Measurements from ENCODE around the gene TSPYL4. TPM values are rescaled to one million over a fixed set of nuclear protein-coding genes. Genes with fewer than 3 reads are reported as not detected.

Gene TSPYL4
- total RNA-seq, 2 experiments from 2014 or later: 7.8 to 8.0 TPM

DNA sequence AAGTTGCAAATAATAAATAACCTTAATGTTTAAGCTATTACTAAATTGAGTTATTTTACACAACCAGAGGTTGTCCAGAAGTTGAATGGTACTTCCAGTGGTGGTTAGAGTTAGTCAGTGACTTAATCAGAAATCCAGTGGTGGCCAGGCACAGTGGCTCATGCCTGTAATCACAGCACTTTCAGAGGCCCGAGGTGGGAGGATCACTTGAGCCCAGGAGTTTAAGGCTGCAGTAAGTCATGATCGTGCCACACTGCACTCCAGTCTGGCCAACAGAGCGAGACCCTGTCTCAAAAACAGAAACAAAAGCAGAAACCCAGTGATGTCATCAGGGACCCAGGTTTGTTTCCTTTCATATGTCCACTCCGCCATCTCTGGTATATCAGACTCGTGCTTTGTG lies 35.0 kb downstream of the TSPYL4 start:
- no peaks in the 10 kb centered on the region for H3K36me3 Mint-ChIP-seq (ENCODE audit: low read depth)
- no peak overlapping the region for H3K4me3 Mint-ChIP-seq
- DNase-seq: no peak
- no peaks in the 10 kb centered on the region for H3K9me3 Mint-ChIP-seq
- intact Hi-C loops (cut with micrococcal nuclease): loop anchor here (1.0 to 5.0 kb wide), 3 partner anchors 152 to 342 kb away; partner anchors contain the start of gene DSE
- no peak overlapping the region for H3K27ac Mint-ChIP-seq
- no peaks in the 10 kb centered on the region for H3K27me3 Mint-ChIP-seq (ENCODE audit: low read depth)
- CTCF ChIA-PET: interaction anchor here (0.6 to 2.8 kb wide), 6 partner anchors 17 to 136 kb away, joined by 3 to 18 read pairs (median 4); no protein-coding TSS in a partner anchor
- peaks cover 4% of the 10 kb centered on the region for H3K4me1 Mint-ChIP-seq (ENCODE audit: low read depth)

DNA sequence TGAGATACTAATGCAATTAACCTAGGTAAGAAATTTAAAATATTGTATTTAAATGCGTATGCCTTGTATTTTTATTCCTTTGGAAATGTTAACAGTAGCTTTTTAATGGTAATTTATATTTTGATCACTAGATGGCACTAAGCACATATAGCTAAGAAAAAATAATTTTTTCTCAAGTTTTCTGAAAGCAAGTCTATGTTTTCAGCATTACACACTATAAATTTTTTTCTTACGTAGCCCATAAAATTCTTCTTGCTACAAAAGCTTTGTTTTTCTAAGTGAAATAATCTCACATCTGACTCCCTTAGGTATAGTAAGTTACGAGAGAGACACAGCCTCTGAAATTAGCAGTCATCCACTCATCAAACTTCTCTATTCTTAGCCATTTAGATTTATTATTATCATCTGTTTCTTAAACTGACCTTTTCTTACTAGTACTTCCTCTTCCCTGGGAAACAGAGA lies 35.7 kb downstream of the TSPYL4 start:
- H3K36me3 Mint-ChIP-seq (ENCODE audit: low read depth): no peaks in the 10 kb centered on the region
- H3K9me3 Mint-ChIP-seq: no peaks in the 10 kb centered on the region
- CTCF ChIA-PET: interaction anchor here (0.6 to 2.8 kb wide), 12 partner anchors 10 to 577 kb away, joined by 3 to 18 read pairs (median 4); no protein-coding TSS in a partner anchor
- intact Hi-C loops (cut with micrococcal nuclease): loop anchor here (1.0 to 5.0 kb wide), 3 partner anchors 153 to 343 kb away; partner anchors contain the start of gene DSE
- H3K4me3 Mint-ChIP-seq: no peak overlapping the region
- no peak overlapping the region for H3K27ac Mint-ChIP-seq
- no peaks in the 10 kb centered on the region for H3K27me3 Mint-ChIP-seq (ENCODE audit: low read depth)
- H3K4me1 Mint-ChIP-seq (ENCODE audit: low read depth): peaks cover 4% of the 10 kb centered on the region
- DNase-seq: no peak

DNA sequence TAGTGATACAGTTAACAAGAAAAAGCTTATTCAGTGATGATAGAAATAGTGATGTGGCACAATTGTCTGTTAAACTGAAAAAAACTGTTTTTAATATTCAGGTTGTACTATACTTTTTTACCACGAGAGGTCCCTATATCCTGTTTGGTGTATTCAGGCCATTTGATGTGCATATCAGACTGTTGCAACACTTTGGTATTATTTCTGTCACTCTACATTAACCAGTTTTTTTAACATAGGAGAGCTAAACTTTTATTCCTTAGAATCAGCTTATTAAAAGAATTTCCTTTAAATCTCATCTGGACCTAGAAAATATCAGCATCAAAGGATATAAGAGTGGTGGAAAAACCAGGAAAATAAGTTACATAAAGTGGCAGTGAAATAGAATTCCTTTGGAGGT lies 36.8 kb downstream of the TSPYL4 start:
- Mint-ChIP-seq H3K27me3 (ENCODE audit: low read depth) (no peaks in the 10 kb centered on the region), H3K36me3 (ENCODE audit: low read depth) (no peaks in the 10 kb centered on the region), H3K4me1 (ENCODE audit: low read depth) (peaks cover 4% of the 10 kb centered on the region), H3K4me3 (no peak overlapping the region), H3K9me3 (no peaks in the 10 kb centered on the region), H3K27ac (no peak overlapping the region)
- intact Hi-C loops (cut with micrococcal nuclease): loop anchor here (1.0 to 5.0 kb wide), 6 partner anchors 37 to 315 kb away; partner anchors contain the start of genes TSPYL1 and TSPYL4
- CTCF ChIA-PET: interaction anchor here (0.6 to 2.8 kb wide), 15 partner anchors 9 to 1262 kb away, joined by 3 to 18 read pairs (median 4); partner anchors contain the start of gene TSPYL1
- DNase-seq: no peak

DNA sequence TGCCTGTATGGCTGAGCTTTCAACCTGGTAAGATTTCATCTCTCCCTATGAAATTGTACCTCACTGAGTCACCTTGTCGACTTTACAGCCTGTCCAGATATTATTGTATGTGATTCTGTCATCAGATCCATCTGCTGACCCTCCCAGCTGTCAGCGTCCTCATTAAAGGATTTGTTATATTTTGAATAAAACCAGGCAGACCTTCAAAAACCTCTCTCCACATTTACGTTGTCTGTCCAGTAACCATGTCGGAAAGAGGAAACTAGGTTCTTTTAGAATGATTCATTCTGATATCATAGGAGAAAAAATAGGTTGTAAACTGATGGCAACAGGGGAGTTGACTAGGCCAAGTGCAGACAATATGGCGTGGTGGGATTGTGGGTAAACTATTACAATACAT lies 38.5 kb downstream of the TSPYL4 start:
- H3K4me3 Mint-ChIP-seq: no peak overlapping the region
- no peaks in the 10 kb centered on the region for H3K9me3 Mint-ChIP-seq
- H3K4me1 Mint-ChIP-seq (ENCODE audit: low read depth): peaks cover 4% of the 10 kb centered on the region
- intact Hi-C loops (cut with micrococcal nuclease): loop anchor here (5.0 kb wide), 1 partner anchor 227 kb away; no protein-coding TSS in a partner anchor
- H3K36me3 Mint-ChIP-seq (ENCODE audit: low read depth): no peaks in the 10 kb centered on the region
- H3K27me3 Mint-ChIP-seq (ENCODE audit: low read depth): no peaks in the 10 kb centered on the region
- no peak for DNase-seq
- no peak overlapping the region for H3K27ac Mint-ChIP-seq
- CTCF ChIA-PET: interaction anchor here (0.9 to 1.2 kb wide), 2 partner anchors 10 to 747 kb away, joined by 3 read pairs; no protein-coding TSS in a partner anchor

DNA sequence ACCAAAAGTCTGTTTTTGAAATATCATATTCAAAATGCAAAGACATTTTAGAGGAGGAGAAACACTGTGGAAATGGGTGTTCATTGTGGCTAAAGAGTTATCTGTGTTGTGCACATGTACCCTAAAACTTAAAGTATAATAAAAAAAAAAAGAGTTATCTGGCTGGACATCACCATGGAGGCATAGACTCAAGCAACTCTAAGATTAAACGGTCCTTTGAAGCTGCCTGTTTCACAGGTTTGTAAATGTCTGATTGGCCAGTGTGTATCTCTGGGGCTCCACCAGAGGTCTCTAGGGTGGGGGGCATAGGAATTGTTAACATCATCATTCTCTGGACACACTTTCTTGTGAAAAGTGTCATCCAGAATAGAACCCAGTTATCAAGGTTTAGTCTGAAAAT lies 39.2 kb downstream of the TSPYL4 start:
- DNase-seq: no peak
- H3K27me3 Mint-ChIP-seq (ENCODE audit: low read depth): no peaks in the 10 kb centered on the region
- CTCF ChIA-PET: interaction anchor here (0.9 to 1.2 kb wide), 2 partner anchors 9 to 748 kb away, joined by 3 read pairs; no protein-coding TSS in a partner anchor
- no peak overlapping the region for H3K4me3 Mint-ChIP-seq
- H3K9me3 Mint-ChIP-seq: no peaks in the 10 kb centered on the region
- no peak overlapping the region for H3K27ac Mint-ChIP-seq
- intact Hi-C loops (cut with micrococcal nuclease): loop anchor here (5.0 kb wide), 1 partner anchor 228 kb away; no protein-coding TSS in a partner anchor
- H3K36me3 Mint-ChIP-seq (ENCODE audit: low read depth): no peaks in the 10 kb centered on the region
- H3K4me1 Mint-ChIP-seq (ENCODE audit: low read depth): peaks cover 4% of the 10 kb centered on the region

DNA sequence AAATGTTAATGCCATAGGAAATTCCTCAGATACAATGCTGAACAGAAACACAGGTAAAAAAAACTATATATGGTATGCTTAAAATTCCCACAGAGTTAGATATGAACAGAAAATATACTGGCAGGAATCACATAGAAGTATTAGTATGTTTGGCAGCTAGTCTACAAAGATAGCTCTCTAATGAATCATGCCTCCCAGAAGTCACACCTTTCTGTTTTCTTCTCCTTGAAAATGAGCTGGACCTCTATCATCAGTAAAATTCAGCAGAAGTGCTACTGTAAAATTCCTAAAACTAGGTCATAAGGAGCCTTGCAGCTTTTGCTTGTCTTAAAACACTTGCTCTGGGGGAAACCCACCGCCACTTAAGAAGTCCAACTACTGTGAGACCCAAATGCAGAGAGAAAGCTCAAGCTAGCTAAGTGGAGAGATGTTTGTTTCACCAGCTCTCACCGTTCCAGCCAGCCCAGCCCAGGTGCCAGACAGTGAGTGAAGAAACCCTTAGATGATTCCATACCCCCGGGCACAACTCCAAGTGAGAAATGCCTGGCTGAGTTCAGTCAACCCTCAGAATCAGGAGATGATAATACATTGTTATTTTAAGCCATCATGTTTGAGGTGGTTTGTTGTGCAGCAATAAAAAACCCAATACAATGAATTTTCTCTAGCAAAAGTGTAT lies 43.0 kb downstream of the TSPYL4 start:
- Mint-ChIP-seq H3K27ac (no peak overlapping the region), H3K9me3 (no peaks in the 10 kb centered on the region), H3K36me3 (ENCODE audit: low read depth) (no peaks in the 10 kb centered on the region), H3K27me3 (ENCODE audit: low read depth) (no peaks in the 10 kb centered on the region), H3K4me1 (ENCODE audit: low read depth) (no peaks in the 10 kb centered on the region), H3K4me3 (no peak overlapping the region)
- intact Hi-C loops (cut with micrococcal nuclease): no loop called here
- no peak for DNase-seq
- CTCF ChIA-PET: interaction anchor here (0.6 kb wide), 2 partner anchors 21 to 26 kb away, joined by 3 to 4 read pairs; no protein-coding TSS in a partner anchor

DNA sequence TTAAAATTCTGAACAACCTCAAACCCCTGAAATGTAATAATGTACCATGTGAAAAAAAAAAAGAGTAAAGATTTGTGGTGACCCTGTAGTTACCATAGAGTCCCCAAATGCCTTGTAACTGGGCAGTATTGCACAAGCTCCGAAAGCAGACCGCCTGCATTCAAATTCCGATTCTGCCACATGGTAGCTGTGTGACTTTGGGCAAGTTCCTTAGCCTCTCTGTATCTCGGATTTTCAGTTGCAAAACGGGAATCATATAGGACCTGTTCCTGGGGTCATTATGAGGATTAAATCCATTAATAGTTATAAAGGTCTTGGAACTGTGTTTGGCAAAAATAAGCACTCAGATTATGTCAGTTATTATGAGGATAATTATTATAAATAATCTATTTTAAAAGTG lies 43.6 kb downstream of the TSPYL4 start:
- no peaks in the 10 kb centered on the region for H3K4me1 Mint-ChIP-seq (ENCODE audit: low read depth)
- H3K9me3 Mint-ChIP-seq: no peaks in the 10 kb centered on the region
- intact Hi-C loops (cut with micrococcal nuclease): no loop called here
- no peak overlapping the region for H3K4me3 Mint-ChIP-seq
- CTCF ChIA-PET: interaction anchor here (0.6 kb wide), 2 partner anchors 21 to 27 kb away, joined by 3 to 4 read pairs; no protein-coding TSS in a partner anchor
- H3K36me3 Mint-ChIP-seq (ENCODE audit: low read depth): no peaks in the 10 kb centered on the region
- DNase-seq: no peak
- no peaks in the 10 kb centered on the region for H3K27me3 Mint-ChIP-seq (ENCODE audit: low read depth)
- no peak overlapping the region for H3K27ac Mint-ChIP-seq

DNA sequence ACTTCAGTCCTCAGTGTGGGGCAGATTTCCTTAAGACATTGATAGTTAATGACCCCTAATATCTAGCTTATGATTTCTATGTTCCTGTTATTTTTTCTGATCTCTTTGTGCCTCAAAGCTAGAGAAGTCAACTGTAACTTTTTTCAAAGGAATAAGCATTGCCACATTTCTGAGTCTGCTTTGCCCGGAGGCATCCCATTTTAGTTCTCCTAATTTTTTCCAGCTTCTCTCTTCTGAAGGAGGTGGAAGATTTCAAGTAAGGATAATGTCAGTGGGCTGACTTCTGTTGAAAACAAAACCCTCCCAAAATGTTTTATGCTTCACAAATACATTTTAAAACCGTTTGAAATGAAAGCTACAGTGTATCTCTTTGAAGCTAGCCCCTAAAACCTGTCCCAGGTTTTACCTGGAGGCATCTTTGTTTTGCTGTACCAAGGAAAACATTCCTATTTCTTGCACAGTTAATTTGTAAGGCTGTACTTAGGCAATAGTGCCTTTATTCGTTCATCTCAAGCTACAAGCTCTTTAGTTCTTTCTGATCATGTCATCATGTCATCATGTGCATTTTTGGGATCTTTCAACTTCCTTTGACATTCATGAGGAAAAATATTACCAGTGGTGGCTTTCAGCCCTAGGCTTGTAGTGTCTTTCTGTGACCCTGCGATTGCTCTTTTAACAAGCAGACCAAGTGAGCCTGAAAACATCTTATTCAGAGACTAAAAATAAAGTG lies 45.7 kb downstream of the TSPYL4 start:
- CTCF ChIA-PET: interaction anchor here (1.1 to 1.4 kb wide), 2 partner anchors 9 to 12 kb away, joined by 5 to 7 read pairs; no protein-coding TSS in a partner anchor
- Mint-ChIP-seq H3K27ac (no peak overlapping the region), H3K36me3 (ENCODE audit: low read depth) (no peaks in the 10 kb centered on the region), H3K4me3 (no peak overlapping the region), H3K4me1 (ENCODE audit: low read depth) (no peaks in the 10 kb centered on the region), H3K27me3 (ENCODE audit: low read depth) (no peaks in the 10 kb centered on the region), H3K9me3 (no peaks in the 10 kb centered on the region)
- intact Hi-C loops (cut with micrococcal nuclease): no loop called here
- no peak for DNase-seq

DNA sequence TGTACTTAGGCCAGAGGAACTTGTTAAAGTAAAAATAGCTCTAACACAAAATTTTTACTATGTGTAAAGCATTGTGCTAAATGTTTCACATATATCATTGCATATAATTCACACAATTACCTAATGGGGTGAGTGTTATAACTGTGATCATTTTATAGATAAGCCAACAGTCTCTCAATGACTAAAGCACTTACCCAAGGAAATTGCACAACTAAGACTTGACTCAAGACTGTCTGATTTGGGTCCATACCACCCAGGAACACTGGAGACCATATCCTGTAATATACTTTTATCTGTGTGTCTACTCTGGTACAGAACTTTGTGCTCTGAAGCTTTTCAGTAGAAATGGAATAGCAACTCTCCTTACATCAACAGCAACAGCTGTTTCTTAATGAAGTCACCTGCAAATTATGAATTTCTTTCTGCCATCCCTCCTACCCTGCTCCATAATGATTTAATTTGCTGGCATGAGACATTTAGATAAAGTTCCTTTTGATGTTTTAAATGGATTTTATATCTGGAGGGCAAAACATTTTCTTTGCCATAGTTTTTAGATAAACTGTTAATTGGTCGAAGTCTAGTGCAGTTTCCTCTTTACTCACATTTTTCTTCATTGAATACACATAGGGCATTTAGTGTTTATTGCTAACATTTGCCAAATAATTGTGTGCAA lies 47.5 kb downstream of the TSPYL4 start:
- intact Hi-C loops (cut with micrococcal nuclease): no loop called here
- no peak for DNase-seq
- Mint-ChIP-seq H3K27me3 (ENCODE audit: low read depth) (no peaks in the 10 kb centered on the region), H3K27ac (no peak overlapping the region), H3K4me3 (no peak overlapping the region), H3K9me3 (no peaks in the 10 kb centered on the region), H3K36me3 (ENCODE audit: low read depth) (no peaks in the 10 kb centered on the region), H3K4me1 (ENCODE audit: low read depth) (no peaks in the 10 kb centered on the region)
- CTCF ChIA-PET: no interaction called here

DNA sequence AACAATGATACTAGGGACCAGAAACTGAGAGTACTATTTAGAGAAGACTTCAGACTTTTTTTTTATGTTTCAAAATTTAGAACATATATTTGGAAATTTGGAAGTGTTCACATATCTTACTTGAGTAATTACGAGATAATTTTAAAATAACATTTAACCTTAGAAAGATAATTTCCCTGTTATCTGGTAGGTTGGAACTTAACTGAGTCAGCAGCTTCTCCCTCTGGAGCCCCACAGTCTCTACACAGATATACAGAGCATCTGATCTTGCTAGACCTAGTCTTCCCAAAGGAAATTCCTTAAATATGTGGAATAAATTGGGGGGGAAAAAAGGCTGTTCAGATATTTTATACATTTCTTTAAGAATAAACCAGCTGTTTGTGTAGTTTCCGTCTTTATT lies 48.6 kb downstream of the TSPYL4 start:
- Mint-ChIP-seq H3K36me3 (ENCODE audit: low read depth) (no peaks in the 10 kb centered on the region), H3K9me3 (no peaks in the 10 kb centered on the region), H3K27ac (no peak overlapping the region), H3K4me3 (no peak overlapping the region), H3K4me1 (ENCODE audit: low read depth) (no peaks in the 10 kb centered on the region), H3K27me3 (ENCODE audit: low read depth) (no peaks in the 10 kb centered on the region)
- CTCF ChIA-PET: interaction anchor here (0.7 kb wide), 1 partner anchor 10 kb away, joined by 3 read pairs; no protein-coding TSS in a partner anchor
- DNase-seq: no peak
- intact Hi-C loops (cut with micrococcal nuclease): no loop called here

DNA sequence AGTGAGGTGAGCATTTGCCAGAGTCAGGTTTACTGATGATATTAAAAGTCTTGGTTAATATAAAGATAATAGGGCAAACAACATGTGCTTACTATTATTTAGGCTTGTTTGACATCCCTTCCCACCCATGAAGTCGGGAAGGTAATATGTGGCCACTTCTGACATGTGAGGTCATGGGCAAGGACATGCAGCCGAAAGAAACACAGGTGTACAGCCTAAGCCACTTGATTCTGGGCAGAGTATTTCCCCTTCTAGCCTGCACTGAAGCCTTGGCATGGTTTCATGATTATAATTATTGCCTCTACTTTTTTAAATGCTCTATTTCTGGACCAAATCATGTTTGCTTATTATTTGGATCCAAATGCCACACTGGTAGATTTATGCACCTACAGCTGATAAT lies 52.3 kb downstream of the TSPYL4 start:
- Mint-ChIP-seq H3K9me3 (no peaks in the 10 kb centered on the region), H3K27me3 (ENCODE audit: low read depth) (no peaks in the 10 kb centered on the region), H3K36me3 (ENCODE audit: low read depth) (peaks cover 2% of the 10 kb centered on the region), H3K4me3 (no peak overlapping the region), H3K27ac (no peak overlapping the region), H3K4me1 (ENCODE audit: low read depth) (no peaks in the 10 kb centered on the region)
- intact Hi-C loops (cut with micrococcal nuclease): no loop called here
- DNase-seq: no peak
- CTCF ChIA-PET: no interaction called here
